HG03575 (cell line): ENCODE results near the gene EML6.

Experiments
- ATAC-seq: cut with Tn5 transposase; IDR thresholded peaks from one replicate; pipeline ENCODE4 v1.9.1; 2021; ENCODE audit not compliant: unreplicated experiment, insufficient number of reproducible peaks, low FRiP score; ENCODE audit errors: extremely low read depth

The EML6 gene

GRCh38 chr2:54787270-54787669, 63.8 kb downstream of the EML6 start:
- ATAC-seq, result no peak

GRCh38 chr2:54787755-54788366, 64.4 kb downstream of the EML6 start:
- ATAC-seq, result no peak

- ATAC-seq, result no peak
These were observed 66.4 kb downstream of the EML6 start for GRCh38 chr2:54789878-54790277.

GRCh38 chr2:54791831-54792230, 68.4 kb downstream of the EML6 start:
- ATAC-seq, result no peak

DNA sequence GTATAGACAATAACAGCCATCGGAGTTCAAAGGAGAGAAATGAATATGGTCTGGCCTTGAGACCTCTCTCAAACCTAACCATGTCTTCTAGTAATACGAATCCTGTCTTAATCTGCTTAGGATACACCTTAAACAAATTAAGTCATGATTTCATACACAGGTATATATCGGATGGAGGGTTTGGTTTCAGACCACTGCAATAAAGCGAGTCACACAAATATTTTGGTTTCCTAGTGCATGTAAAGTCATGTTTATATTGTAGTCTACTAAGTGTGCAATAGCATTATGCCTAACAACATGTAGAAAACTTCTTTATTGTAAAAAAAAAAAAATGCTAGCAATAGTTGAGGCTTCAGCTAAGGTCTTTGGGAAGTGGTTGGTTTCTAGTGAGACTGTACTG, 73.8 kb downstream of the EML6 start:
- ATAC-seq, result no peak

DNA sequence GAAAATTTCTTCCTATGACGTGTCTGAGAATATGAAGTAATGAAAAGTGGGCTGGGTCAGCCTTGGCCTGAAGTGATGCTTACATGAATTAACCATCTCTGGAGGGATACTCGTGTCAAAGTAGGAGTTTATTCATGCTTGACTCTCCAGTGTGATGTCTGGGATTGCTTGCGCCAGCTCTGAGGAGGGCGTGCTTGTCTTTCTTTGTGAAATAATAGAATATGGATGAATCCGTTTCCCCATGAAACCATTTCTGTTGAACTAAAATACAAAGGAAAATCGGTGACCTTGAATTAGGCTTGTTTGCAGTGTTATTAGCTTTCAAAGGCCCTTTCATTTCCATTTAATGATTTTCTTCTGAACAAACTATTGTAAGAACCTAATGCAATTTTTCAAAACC, 77.9 kb downstream of the EML6 start:
- no peak for ATAC-seq

DNA sequence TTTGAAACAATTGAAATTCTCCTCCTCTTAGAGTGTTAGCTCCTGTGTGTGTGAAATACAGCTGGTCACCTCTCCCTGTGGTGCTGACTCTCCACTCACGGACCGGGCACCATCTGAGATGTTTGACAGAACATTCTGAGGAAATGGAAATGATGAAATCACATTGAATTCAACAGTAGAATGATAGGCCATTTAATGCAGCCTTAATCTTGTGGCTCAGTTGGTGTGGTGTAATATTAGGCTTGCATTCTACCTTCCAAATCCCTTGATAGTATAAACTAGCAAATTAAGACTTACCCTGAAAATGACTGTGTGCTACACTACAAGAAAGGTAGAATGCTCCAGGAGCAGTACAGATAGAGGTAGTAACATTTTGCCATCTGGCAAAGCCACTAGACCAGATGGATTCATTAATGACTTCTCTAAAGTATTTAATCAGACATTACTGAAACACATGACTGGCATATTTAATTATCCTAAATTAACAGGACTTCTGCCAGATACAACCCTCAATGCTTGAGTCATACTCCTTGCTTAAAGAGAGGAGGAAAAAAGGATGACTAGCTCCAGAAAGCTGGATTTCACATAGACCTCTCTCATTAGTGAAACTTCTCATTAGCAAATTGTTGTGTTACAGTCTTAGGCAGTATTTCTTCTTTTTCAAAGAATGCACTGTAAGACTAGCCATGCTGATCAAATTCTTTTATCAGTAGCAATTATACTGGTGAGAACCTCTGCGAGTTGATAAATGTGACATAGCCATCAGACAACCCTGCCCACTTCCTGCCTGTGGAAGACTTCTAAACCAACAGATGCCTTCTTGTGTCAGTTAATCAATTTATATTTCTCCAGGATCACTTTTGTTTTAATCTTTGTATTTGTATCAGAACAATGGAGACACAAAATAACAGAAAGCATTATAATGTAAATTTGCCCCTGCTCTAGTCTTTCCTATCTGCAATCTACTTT, 80.6 kb downstream of the EML6 start:
- no peak for ATAC-seq

DNA sequence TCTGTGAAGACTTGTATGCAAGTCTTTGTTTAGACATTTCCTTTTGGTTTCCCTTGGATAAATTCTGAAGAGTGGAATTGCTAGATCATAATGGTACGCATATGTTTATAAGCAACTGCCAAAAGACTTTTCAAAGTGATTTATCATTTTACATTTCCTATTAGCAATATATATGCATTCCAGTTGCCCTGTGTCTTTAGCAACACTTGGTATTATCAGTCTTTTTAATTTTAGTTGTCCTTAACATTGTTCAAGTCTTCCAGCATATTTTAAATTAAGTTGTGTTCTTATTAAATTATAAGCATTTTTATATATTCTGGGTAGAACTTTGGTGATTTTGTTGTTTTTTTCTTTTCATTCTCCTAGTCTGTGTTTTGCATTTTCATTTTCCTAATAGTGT, 81.8 kb downstream of the EML6 start:
- ATAC-seq, result no peak

DNA sequence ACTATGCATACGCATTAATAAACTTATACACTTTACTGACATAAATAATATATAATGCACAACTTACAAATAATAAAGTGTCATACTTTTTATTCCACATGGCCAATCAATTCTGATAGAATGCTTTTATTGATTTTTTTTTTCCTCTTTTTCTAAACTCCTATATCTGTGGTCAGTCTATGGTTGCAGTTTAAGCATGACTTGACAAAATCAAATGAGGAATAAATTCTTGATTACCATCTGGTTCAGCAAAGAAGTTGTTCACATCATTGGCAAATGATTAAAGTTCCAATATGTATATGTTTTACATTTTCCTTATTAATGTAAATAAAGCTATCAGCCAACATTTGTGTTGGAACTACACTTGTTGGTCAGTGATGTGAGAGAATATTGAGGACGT, 83.5 kb downstream of the EML6 start:
- ATAC-seq, result no peak

- ATAC-seq, result no peak
These were observed 85.2 kb downstream of the EML6 start for GRCh38 chr2:54808661-54809060.

DNA sequence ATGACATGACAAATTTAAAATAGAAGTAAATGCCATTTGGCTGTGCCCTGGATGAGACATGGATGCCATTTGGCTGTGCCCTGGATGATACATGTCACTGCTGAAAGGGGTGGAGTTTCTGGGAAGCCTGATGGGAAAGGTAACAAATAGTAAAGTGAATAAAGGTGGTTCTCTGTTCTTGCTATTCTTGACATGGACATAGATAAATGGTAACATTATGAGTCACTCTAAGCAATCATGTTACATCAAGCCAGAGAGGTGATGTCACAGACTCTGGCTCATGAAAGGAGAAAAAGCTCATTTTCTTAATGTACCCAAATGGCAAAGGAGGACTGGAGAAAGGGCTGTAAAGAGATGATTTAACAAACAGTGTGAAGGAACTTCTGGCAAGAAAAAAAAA, 86.4 kb downstream of the EML6 start:
- no peak for ATAC-seq

- no peak for ATAC-seq
These were observed 86.8 kb downstream of the EML6 start for GRCh38 chr2:54810246-54810645.

- ATAC-seq, result no peak
These were observed 90.1 kb downstream of the EML6 start for GRCh38 chr2:54813584-54813983.

- no peak for ATAC-seq
These were observed 91.1 kb downstream of the EML6 start for GRCh38 chr2:54814389-54815147.

DNA sequence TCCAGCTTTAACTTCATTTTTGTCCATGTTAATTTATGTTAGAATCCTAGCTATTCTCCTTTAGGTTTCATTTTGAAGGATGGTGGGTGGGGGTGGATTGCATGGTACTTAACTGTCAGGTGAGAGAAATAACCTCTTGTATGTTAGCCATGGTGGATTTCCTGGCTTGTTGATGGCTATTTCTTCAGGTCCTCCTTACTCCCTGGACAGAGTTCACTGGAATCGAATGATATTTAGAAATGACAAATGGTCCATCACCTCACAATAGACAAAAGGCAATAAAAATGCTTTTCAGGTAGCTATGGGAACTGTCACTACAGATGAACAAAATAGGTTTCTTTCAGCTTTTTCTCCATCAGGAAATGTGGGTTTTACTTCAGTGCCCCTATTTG, 91.7 kb downstream of the EML6 start:
- no peak for ATAC-seq

GRCh38 chr2:54818226-54818625, 94.8 kb downstream of the EML6 start:
- ATAC-seq, result no peak

- no peak for ATAC-seq
These were observed 97.1 kb downstream of the EML6 start for GRCh38 chr2:54820558-54820957.

- ATAC-seq, result no peak
These were observed 101.1 kb downstream of the EML6 start for GRCh38 chr2:54824567-54824966.

- no peak for ATAC-seq
These were observed 107.1 kb downstream of the EML6 start for GRCh38 chr2:54830546-54830945.

- no peak for ATAC-seq
These were observed 108.0 kb downstream of the EML6 start for GRCh38 chr2:54831480-54831879.
